GM06990 (cell line): ENCODE measurements around the gene ZNF106.

ENCODE experiments used
- DNase-seq: peaks from one replicate; pipeline ENCODE4 v3.0.0-alpha.2; 2011; ENCODE audit not compliant: insufficient read length; ENCODE audit errors: extremely low read depth
- H3K27me3 ChIP-seq: replicated peaks from 2 replicates; pipeline ENCODE4 v1.6.0; 2011; ENCODE audit warnings: low read length; ENCODE audit not compliant: control insufficient read depth, insufficient read depth
- H3K36me3 ChIP-seq: 2 replicates; pipeline ENCODE4 v1.5.1; 2011; ENCODE audit warnings: low read length; ENCODE audit not compliant: control insufficient read depth, insufficient read depth
- H3K4me3 ChIP-seq: replicated peaks from 2 replicates; pipeline ENCODE4 v1.5.1; 2011; ENCODE audit warnings: low read depth, mild to moderate bottlenecking, control low read depth, low read length
- TF ChIP-seq, protein P1 (sequence below): IDR thresholded peaks from 2 replicates; pipeline ENCODE4 v1.5.1; 2011; ENCODE audit warnings: low read length, control low read depth, mild to moderate bottlenecking, inconsistent platforms; ENCODE audit not compliant: insufficient read depth, poor library complexity, severe bottlenecking

Gene ZNF106

DNA sequence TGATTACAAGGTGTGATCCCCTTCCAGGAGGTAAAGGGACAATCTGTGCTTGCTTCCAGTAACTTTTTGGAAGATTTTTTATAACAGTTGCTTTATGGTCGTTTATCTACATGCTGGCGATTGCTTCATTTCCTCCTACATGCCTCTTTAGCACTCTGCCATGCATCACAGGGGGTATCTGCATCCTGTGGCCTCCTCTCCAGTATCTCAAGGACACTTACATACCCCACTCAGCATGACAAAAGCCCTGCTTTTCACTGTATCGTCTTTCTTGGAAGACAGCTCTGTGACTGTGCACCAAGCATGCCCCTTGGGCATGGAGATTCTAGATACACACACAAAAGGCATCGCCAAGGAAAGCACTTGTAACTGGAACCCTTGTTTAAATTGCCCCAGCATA, 106.3 kb downstream of the ZNF106 start:
- DNase-seq, result no peak
- Histone ChIP-seq H3K36me3 (no peaks in the 10 kb centered on the region; the same call in none of the 2 replicates), H3K27me3 (no peaks in the 10 kb centered on the region), H3K4me3 (no peak overlapping the region)
- TF ChIP-seq, protein P1, sequence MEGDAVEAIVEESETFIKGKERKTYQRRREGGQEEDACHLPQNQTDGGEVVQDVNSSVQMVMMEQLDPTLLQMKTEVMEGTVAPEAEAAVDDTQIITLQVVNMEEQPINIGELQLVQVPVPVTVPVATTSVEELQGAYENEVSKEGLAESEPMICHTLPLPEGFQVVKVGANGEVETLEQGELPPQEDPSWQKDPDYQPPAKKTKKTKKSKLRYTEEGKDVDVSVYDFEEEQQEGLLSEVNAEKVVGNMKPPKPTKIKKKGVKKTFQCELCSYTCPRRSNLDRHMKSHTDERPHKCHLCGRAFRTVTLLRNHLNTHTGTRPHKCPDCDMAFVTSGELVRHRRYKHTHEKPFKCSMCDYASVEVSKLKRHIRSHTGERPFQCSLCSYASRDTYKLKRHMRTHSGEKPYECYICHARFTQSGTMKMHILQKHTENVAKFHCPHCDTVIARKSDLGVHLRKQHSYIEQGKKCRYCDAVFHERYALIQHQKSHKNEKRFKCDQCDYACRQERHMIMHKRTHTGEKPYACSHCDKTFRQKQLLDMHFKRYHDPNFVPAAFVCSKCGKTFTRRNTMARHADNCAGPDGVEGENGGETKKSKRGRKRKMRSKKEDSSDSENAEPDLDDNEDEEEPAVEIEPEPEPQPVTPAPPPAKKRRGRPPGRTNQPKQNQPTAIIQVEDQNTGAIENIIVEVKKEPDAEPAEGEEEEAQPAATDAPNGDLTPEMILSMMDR, result no peak

DNA sequence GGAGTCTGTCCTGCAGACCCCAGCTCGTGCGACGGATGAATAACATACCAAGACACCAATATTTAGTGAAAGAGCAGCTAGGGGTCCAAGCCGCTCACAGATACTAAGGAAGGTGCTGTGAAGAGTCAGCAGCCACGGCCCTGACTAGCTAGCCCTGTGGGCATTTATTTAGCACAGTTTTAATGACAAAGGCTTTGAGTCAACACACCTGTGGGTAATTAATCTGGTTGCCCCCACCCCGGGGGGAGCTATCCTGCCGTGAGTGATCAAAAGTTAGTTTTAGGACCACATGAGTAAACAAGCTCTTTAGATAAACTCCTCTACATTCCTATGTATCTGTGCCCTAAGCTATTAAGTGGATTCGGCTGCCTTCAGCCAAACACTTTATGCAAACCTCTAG, 112.9 kb downstream of the ZNF106 start:
- H3K36me3 ChIP-seq, result no peaks in the 10 kb centered on the region
- H3K4me3 ChIP-seq, result no peak overlapping the region
- no peak for DNase-seq
- TF ChIP-seq, protein P1, result no peak
- no peaks in the 10 kb centered on the region for H3K27me3 ChIP-seq

DNA sequence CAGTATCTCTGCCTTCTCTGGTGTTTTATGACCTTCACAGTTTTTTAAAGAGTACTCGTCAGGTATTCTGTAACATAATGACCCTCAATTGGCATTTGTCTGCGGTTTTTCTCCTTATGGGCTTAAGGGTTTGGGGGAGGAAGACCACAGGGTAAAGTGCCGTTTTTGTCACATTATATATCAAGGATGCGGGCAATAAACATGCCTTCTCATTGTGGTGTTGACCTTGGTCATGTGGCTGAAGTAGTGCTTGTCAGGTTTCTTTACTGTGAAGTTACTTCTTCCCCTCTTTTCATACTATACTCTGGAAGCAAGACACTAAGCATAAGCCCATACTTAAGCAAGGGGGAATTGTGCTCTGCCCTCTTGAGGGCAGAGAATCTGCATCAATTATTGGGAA, 115.0 kb downstream of the ZNF106 start:
- Histone ChIP-seq H3K4me3 (no peak overlapping the region), H3K36me3 (no peaks in the 10 kb centered on the region), H3K27me3 (no peaks in the 10 kb centered on the region)
- no peak for DNase-seq
- TF ChIP-seq, protein P1, result no peak

DNA sequence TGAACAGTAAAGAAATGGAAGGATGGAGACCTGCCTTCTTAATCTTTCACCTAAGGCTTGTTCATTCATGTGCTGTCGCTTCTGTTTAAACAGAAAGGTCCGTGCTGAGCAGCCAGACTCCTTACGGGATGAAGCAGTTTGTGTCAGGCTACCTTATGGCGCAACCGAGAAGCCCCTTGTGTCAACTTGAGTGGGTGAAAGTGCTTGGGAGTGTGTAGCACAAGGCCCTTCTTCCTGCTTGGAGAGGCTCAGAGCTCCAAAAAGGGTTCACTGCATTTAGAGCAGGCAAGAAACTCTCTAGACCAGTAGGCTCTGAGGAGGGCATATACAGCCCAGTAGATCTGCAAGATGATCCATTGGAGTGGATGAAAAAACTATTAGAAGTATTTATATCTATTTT, 115.7 kb downstream of the ZNF106 start:
- Histone ChIP-seq H3K27me3 (no peaks in the 10 kb centered on the region), H3K4me3 (no peak overlapping the region), H3K36me3 (no peaks in the 10 kb centered on the region)
- TF ChIP-seq, protein P1, result no peak
- no peak for DNase-seq

DNA sequence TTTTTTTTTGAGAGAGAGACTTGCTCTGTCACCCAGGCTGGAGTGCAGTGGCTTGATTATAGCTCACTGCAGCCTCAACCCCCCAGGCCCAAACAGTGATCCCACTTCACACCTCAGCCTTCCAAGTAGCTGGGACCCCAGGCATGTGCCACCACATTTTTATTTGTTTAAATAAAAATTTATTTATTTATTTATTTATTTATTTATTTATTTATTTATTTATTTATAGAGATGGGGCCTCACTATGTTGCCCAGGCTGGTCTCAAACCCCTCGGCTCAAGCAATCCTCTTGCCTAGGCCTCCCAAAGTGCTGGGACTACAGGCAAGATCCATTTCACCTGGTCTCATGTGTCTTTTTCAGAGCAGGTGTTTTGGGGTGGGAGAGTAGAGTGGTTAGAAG, 116.1 kb downstream of the ZNF106 start:
- TF ChIP-seq, protein P1, result no peak
- H3K27me3 ChIP-seq, result no peaks in the 10 kb centered on the region
- no peaks in the 10 kb centered on the region for H3K36me3 ChIP-seq
- DNase-seq, result no peak
- H3K4me3 ChIP-seq, result no peak overlapping the region

DNA sequence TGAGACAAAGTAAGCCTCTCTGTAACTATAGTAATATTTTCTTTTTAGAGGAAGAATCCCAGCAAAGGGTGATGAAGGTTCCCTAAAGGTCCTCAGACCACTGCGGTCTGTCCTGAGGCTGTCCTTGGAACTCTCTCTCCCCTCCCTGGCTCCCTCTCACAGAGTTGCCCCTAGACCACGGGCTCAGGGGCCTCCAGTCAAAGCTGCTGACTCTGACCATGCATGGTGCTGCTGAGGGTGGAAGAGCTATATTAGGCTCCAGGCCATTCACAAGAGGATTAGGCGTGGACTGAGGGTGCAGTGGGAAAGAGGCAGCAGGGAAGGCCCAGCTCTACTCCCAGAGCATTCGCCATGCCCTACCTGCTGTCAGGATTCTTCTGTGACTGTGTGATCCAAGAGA, 117.0 kb downstream of the ZNF106 start:
- Histone ChIP-seq H3K36me3 (no peaks in the 10 kb centered on the region), H3K27me3 (no peaks in the 10 kb centered on the region), H3K4me3 (no peak overlapping the region)
- TF ChIP-seq, protein P1, result no peak
- no peak for DNase-seq
